NCI-H2196 treated with DMSO at 0.1 percent for 48 hours (cell line): Measurements from ENCODE around the gene TEX38.

Source experiments
- DNase-seq: peaks from one replicate; lab custom pipeline; 2025; ENCODE audit not compliant: unreplicated experiment; lab: John Stamatoyannopoulos, UW

The TEX38 gene

DNA sequence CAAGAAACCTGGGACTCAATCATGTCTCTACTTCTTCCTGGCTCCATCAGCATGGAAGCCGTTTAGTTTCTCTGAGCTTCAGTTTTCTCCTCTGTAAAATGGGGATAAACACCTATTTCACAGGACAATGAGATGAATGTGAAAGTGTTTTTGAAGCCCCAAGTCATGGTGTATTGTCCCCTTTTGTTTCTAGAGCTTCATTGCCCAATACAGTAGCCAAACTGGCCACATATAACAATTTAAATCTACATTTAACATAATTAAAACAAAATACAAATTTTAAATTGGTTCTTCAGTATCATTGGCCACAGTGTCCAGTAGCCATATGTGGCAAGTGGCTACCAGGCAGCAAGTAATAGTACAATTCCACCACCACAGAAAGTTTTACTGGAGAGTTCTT, 49.5 kb downstream of the TEX38 start:
- DNase-seq = no peak

DNA sequence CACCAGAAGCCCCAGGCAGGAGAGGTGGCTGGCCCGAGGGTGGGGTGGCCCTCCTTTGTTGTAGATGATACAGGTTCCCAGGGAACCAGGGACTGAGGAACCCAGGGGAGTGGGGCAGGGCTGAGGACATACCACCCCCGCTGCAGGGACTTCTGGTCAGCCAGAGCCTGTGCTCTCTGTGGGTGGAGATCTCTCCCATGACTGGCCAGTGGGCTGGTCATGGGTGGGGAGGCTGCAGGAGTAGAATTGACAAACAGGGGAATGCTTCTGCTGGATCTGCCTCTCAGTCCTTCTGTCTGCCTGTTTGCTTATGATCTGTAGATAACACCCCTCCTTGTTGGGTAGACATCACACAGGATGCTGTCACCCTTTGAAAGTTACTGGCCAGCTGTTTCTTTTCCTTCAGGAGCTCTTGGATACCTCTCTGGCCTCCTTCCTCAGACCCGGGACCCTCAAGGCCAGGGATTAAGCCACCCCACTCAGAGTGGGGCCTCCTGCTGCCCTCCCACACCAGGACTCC, 50.1 kb downstream of the TEX38 start:
- no peak for DNase-seq
